IMR-90 (cell line): ENCODE results near the gene CD99L2. TPM values are rescaled to one million over a fixed set of nuclear protein-coding genes. Genes with fewer than 3 reads are reported as not detected.

ENCODE experiments used
- ATAC-seq: fragments of 200-7000 bp; cut with Tn5 transposase; 2 replicates; pipeline ENCODE4 v1.9.1; 2020; ENCODE audit warnings: low read depth, mild to moderate bottlenecking, moderate library complexity
- BruUV-seq: library from RNA; stranded (reverse); fragments of 400-500 nt; replicated peaks from 2 replicates; lab custom pipeline; 2021; lab: Mats Ljungman, UMichigan
- CTCF ChIA-PET: fragments of 300-600 bp; formaldehyde crosslinking; extraction: SDS; loops from one replicate; lab custom pipeline; 2021; ENCODE audit warnings: antibody characterized with exemption; lab: Yijun Ruan, JAX
- POLR2A ChIA-PET: fragments of 300-600 bp; sonication (Branson Sonifier 250); formaldehyde crosslinking; loops from one replicate; lab custom pipeline; 2022; ENCODE audit warnings: antibody characterized with exemption; ENCODE audit not compliant: unreplicated experiment; lab: Charles Lee
- DNase-seq: peaks from one replicate; pipeline ENCODE4 v3.0.0; 2013
- H2AFZ ChIP-seq: replicated peaks from 2 replicates; pipeline ENCODE3; 2013; ENCODE audit warnings: low read length, mild to moderate bottlenecking; ENCODE audit not compliant: poor library complexity
- H2AK5ac ChIP-seq: 2 replicates; pipeline ENCODE4 v1.6.1; 2013; ENCODE audit warnings: low read depth, low read length, inconsistent platforms
- H2AK9ac ChIP-seq: replicated peaks from 2 replicates; pipeline ENCODE3; 2013; ENCODE audit warnings: mild to moderate bottlenecking, low read depth, low read length, moderate library complexity; ENCODE audit not compliant: poor library complexity
- H2BK120ac ChIP-seq: 2 replicates; pipeline ENCODE4 v1.6.1; 2013; ENCODE audit warnings: low read depth, low read length, inconsistent platforms
- H2BK15ac ChIP-seq: 3 replicates; pipeline ENCODE4 v1.6.1; 2013; ENCODE audit warnings: low read depth, low read length, inconsistent platforms
- H2BK20ac ChIP-seq: 2 replicates; pipeline ENCODE4 v1.6.1; 2013; ENCODE audit warnings: low read depth, mild to moderate bottlenecking, inconsistent platforms, low read length, moderate library complexity
- H2BK5ac ChIP-seq: 2 replicates; pipeline ENCODE4 v1.6.1; 2013; ENCODE audit warnings: mild to moderate bottlenecking, low read depth, low read length, inconsistent platforms; ENCODE audit not compliant: poor library complexity, severe bottlenecking
- H3K14ac ChIP-seq: replicated peaks from 2 replicates; pipeline ENCODE4 v1.6.1; 2013; ENCODE audit warnings: low read depth, low read length, inconsistent platforms
- H3K18ac ChIP-seq: 2 replicates; pipeline ENCODE4 v1.6.1; 2013; ENCODE audit warnings: low read depth, low read length, control low read depth
- H3K23ac ChIP-seq: 2 replicates; pipeline ENCODE4 v1.6.1; 2013; ENCODE audit warnings: low read depth, low read length, inconsistent platforms
- H3K27ac ChIP-seq: 2 replicates; pipeline ENCODE4 v1.5.1; 2013; ENCODE audit warnings: mild to moderate bottlenecking, control low read depth, low read length; ENCODE audit not compliant: insufficient read depth
- H3K27me3 ChIP-seq: 2 replicates; pipeline ENCODE4 v1.6.1; 2013; ENCODE audit warnings: low read length; ENCODE audit not compliant: control insufficient read depth, insufficient read depth
- H3K36me3 ChIP-seq: 2 replicates; pipeline ENCODE4 v1.6.1; 2013; ENCODE audit warnings: low read length, mixed read lengths; ENCODE audit not compliant: control insufficient read depth, insufficient read depth
- H3K4ac ChIP-seq: 2 replicates; pipeline ENCODE4 v1.6.1; 2013; ENCODE audit warnings: low read depth, low read length, inconsistent platforms
- H3K4me1 ChIP-seq: 2 replicates; pipeline ENCODE4 v1.6.1; 2013; ENCODE audit warnings: low read length, mixed read lengths; ENCODE audit not compliant: control insufficient read depth, insufficient read depth
- H3K4me2 ChIP-seq: 2 replicates; pipeline ENCODE4 v1.6.1; 2013; ENCODE audit warnings: low read depth, mild to moderate bottlenecking, control low read depth, low read length, moderate library complexity
- H3K4me3 ChIP-seq: 2 replicates; pipeline ENCODE4 v1.5.1; 2013; ENCODE audit warnings: low read depth, mild to moderate bottlenecking, control low read depth, low read length, moderate library complexity; ENCODE audit not compliant: insufficient read depth
- H3K56ac ChIP-seq: 2 replicates; pipeline ENCODE4 v1.6.1; 2013; ENCODE audit warnings: low read length, inconsistent platforms; ENCODE audit not compliant: insufficient read depth; ENCODE audit errors: extremely low read depth
- H3K79me1 ChIP-seq, 2 experiments: 2 replicates each; pipeline ENCODE4 v1.6.1; 2013; ENCODE audit warnings: low read length in 2 of 2, inconsistent platforms in 1 of 2, low read depth in 1 of 2
- H3K9ac ChIP-seq: 2 replicates; pipeline ENCODE4 v1.6.1; 2013; ENCODE audit warnings: low read depth, low read length, control low read depth
- H3K9me1 ChIP-seq: 2 replicates; pipeline ENCODE4 v1.6.1; 2013; ENCODE audit warnings: low read length, inconsistent platforms; ENCODE audit not compliant: insufficient read depth
- H3K9me3 ChIP-seq: 2 replicates; pipeline ENCODE4 v1.6.1; 2013; ENCODE audit warnings: low read length; ENCODE audit not compliant: control insufficient read depth, insufficient read depth
- H4K20me1 ChIP-seq: 2 replicates; pipeline ENCODE4 v1.6.1; 2013; ENCODE audit warnings: low read length, inconsistent platforms; ENCODE audit not compliant: insufficient read depth
- H4K5ac ChIP-seq: 2 replicates; pipeline ENCODE4 v1.6.1; 2013; ENCODE audit warnings: mild to moderate bottlenecking, low read depth, low read length, control low read depth
- H4K8ac ChIP-seq, 2 experiments: 2 replicates each; pipeline ENCODE4 v1.6.1; 2013; ENCODE audit warnings: low read depth in 2 of 2, low read length in 2 of 2, control low read depth in 1 of 2, inconsistent platforms in 1 of 2
- H4K91ac ChIP-seq: 2 replicates; pipeline ENCODE4 v1.6.1; 2013; ENCODE audit warnings: low read depth, low read length, inconsistent platforms; ENCODE audit not compliant: insufficient read depth
- NFE2L2 ChIP-seq: fragments of 150-350 bp; IDR thresholded peaks from 2 replicates; pipeline ENCODE4 v1.6.1; 2016; ENCODE audit warnings: low read depth, mild to moderate bottlenecking, low read length
- POLR2A ChIP-seq: IDR thresholded peaks from 2 replicates; pipeline ENCODE4 v1.6.1; 2012; ENCODE audit warnings: mild to moderate bottlenecking, low read depth, low read length
- RCOR1 ChIP-seq: IDR thresholded peaks from 2 replicates; pipeline ENCODE4 v1.6.1; 2012; ENCODE audit warnings: mild to moderate bottlenecking, low read length, improper control_type of control experiment; ENCODE audit not compliant: insufficient replicate concordance
- WGBS, 2 experiments: methylation state at CpG; one replicate each; pipeline versions ENCODE4 v1.1.5 to v1.1.7; 2013; ENCODE audit warnings: missing lambda C conversion rate in 2 of 2; ENCODE audit not compliant: insufficient read length in 1 of 2; ENCODE audit errors: extremely low coverage in 2 of 2; 5-methylcytosine and 5-hydroxymethylcytosine counted together
- dilution Hi-C: fragments of 300-500 bp; cut with HindIII; formaldehyde crosslinking; loops from one replicate; pipeline ENCODE4 v1.14.3; 2018; ENCODE audit warnings: low sequenced_read_pairs; ENCODE audit not compliant: unreplicated experiment
- in situ Hi-C: fragments of 300-500 bp; cut with MboI; formaldehyde crosslinking; loops from 3 replicates; pipeline ENCODE4 v1.14.3; 2019; ENCODE audit warnings: low sequenced_read_pairs, inconsistent platforms, mixed read lengths
- intact Hi-C: fragments of 100-400 bp; cut with micrococcal nuclease; formaldehyde crosslinking; loops from 2 replicates; pipeline ENCODE4 v1.10.0; 2022
- polyA plus RNA-seq, 3 experiments: library from polyadenylated mRNA; depleted of rRNA; stranded (reverse); fragments of >200 nt; gene quantifications; 2 replicates each; pipeline ENCODE4 v1.2.3, GENCODE V29; 2012; ENCODE audit warnings: low replicate concordance in 1 of 3
- total RNA-seq: library from RNA; depleted of rRNA; stranded (reverse); fragments of >200 nt; gene quantifications from 2 replicates; pipeline ENCODE4 v1.2.3, GENCODE V29; 2012
- TF ChIP-seq, protein P1 (sequence below): conservative IDR thresholded peaks from 2 replicates; pipeline ENCODE4 v1.5.1; 2012; ENCODE audit warnings: mild to moderate bottlenecking, low read depth, low read length, improper control_type of control experiment

CD99L2 gene
- total and polyA plus RNA-seq, 2 of the 4 experiments (the other 2 are of a cell fraction) = 17.4 to 41.4 TPM

DNA sequence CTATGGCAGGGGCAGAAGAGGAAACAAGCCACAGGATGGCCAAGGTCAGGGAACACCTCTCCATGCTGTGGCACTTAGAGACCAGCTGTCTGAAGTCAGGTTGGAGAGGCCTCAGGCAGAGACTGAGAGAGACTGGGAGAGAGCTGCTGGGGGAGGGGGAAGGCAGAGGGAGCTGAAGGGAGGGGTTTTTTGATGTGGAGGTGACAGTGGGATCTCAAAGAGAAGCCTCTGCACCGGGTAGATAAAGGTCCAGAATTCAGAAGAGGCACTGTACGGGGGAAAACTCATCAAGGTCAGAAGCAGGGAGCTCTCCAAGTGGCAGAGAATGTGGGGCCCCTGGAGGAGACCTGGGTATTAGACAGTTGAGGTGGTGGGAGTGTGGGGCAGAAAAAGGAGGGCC lies 43.1 kb upstream of the CD99L2 start:
- peaks cover 2% of the 10 kb centered on the region; the same call in 1 of the 2 replicates for H3K27me3 ChIP-seq
- dilution Hi-C loops = no loop called here
- H2AFZ ChIP-seq = peak overlapping the region; percentile 19
- H3K56ac ChIP-seq = no peak overlapping the region
- ATAC-seq (no peak), DNase-seq (no peak)
- H3K9ac ChIP-seq = no peak overlapping the region
- H2BK5ac ChIP-seq = no peak overlapping the region
- H3K9me3 ChIP-seq = peaks cover 2% of the 10 kb centered on the region
- H2AK9ac ChIP-seq = no peak overlapping the region
- no peaks in the 10 kb centered on the region for H3K79me1 ChIP-seq
- no TSS peak for BruUV-seq
- no peaks in the 10 kb centered on the region for H3K4me1 ChIP-seq
- in situ Hi-C loops = no loop called here
- no peak overlapping the region for H3K4ac ChIP-seq
- H2BK15ac ChIP-seq = no peak overlapping the region
- H3K4me3 ChIP-seq = no peak overlapping the region
- ChIA-PET CTCF (no interaction called here), POLR2A (no interaction called here)
- H2AK5ac ChIP-seq = no peak overlapping the region
- no peak overlapping the region for H2BK20ac ChIP-seq
- H2BK120ac ChIP-seq = no peak overlapping the region
- no peaks in the 10 kb centered on the region for H4K20me1 ChIP-seq
- TF ChIP-seq, protein P1, sequence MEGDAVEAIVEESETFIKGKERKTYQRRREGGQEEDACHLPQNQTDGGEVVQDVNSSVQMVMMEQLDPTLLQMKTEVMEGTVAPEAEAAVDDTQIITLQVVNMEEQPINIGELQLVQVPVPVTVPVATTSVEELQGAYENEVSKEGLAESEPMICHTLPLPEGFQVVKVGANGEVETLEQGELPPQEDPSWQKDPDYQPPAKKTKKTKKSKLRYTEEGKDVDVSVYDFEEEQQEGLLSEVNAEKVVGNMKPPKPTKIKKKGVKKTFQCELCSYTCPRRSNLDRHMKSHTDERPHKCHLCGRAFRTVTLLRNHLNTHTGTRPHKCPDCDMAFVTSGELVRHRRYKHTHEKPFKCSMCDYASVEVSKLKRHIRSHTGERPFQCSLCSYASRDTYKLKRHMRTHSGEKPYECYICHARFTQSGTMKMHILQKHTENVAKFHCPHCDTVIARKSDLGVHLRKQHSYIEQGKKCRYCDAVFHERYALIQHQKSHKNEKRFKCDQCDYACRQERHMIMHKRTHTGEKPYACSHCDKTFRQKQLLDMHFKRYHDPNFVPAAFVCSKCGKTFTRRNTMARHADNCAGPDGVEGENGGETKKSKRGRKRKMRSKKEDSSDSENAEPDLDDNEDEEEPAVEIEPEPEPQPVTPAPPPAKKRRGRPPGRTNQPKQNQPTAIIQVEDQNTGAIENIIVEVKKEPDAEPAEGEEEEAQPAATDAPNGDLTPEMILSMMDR = no peak
- TF ChIP-seq POLR2A = no peak
- no peak for TF ChIP-seq NFE2L2
- TF ChIP-seq RCOR1 = no peak
- intact Hi-C loops = no loop called here
- no peak overlapping the region for H4K5ac ChIP-seq
- no peak overlapping the region for H3K23ac ChIP-seq
- no peak overlapping the region for H4K8ac ChIP-seq
- 20% methylated on average over 1 of the region's 2 CpGs; no CpG with 5 or more reads in 1 of the 2 experiments for WGBS, 2 experiments
- no peak overlapping the region for H3K27ac ChIP-seq
- no peaks in the 10 kb centered on the region for H3K9me1 ChIP-seq
- no peak overlapping the region for H3K18ac ChIP-seq
- H3K4me2 ChIP-seq = no peak overlapping the region
- H3K14ac ChIP-seq = no peak overlapping the region
- H4K91ac ChIP-seq = no peak overlapping the region
- no peaks in the 10 kb centered on the region for H3K36me3 ChIP-seq
